Measurements from ENCODE around the gene AQP12B. TPM values are rescaled to one million over a fixed set of nuclear protein-coding genes. Genes with fewer than 3 reads are reported as not detected.

Gene AQP12B
- total RNA-seq: not detected in 2 replicates

GRCh38 chr2:240682431-240683224, at the start of gene AQP12B:
TSS of gene AQP12B (minus strand) at chr2:240682885. CDS start at chr2:240682837, 48 bp downstream.

GRCh38 chr2:240691631-240692420, 9.1 kb upstream of the AQP12B start, which contains the start of gene AQP12A:
TSS of gene AQP12A (plus strand) at chr2:240691866. CDS start at chr2:240691914, 48 bp downstream.

Other genes with a start within 250 kb of the AQP12B start
- 61.6 and 68.6 TPM in 2 replicates for gene GPC1, start 247.2 kb downstream of the AQP12B start, total RNA-seq
- 4.8 and 4.9 TPM in 2 replicates for gene ANKMY1, start 124.9 kb downstream of the AQP12B start, total RNA-seq
- 2.0 and 2.4 TPM in 2 replicates for gene DUSP28, start 122.5 kb downstream of the AQP12B start, total RNA-seq
- gene RNPEPL1, start 114.4 kb downstream of the AQP12B start, total RNA-seq: 4.5 and 7.7 TPM in 2 replicates
- gene CAPN10, start 96.2 kb downstream of the AQP12B start, total RNA-seq: 18.8 and 19.5 TPM in 2 replicates
- gene GPR35, start 57.4 kb downstream of the AQP12B start, total RNA-seq: 0.32 and 0.52 TPM in 2 replicates
- not detected in 2 replicates for gene AQP12A, start 9.0 kb upstream of the AQP12B start, total RNA-seq
- under 0.01 TPM in 1 of 2 replicates, not detected in the other for gene KIF1A, start 137.3 kb upstream of the AQP12B start, total RNA-seq
- not detected in 2 replicates for gene AGXT, start 185.9 kb upstream of the AQP12B start, total RNA-seq
- gene MAB21L4, start 213.3 kb upstream of the AQP12B start, total RNA-seq: not detected in 2 replicates
- gene CROCC2, start 223.5 kb upstream of the AQP12B start, total RNA-seq: 0.26 and 0.63 TPM in 2 replicates

All from bronchial smooth muscle cell (primary cell).